Activated CD4-positive, alpha-beta T cell treated with anti-CD3 and anti-CD28 coated beads, Interleukin-2, amount 10 ng/mL, durations not matched to agents 7 days and 5 days (primary cell): Measurements from ENCODE around the gene MFSD12. TPM values are rescaled to one million over a fixed set of nuclear protein-coding genes. Genes with fewer than 3 reads are reported as not detected.
"Not testable (repeated sequence)": the region's sequence is repeated elsewhere in the genome, so short reads cannot be mapped to it uniquely, and the experiment has no call there.

ENCODE experiments used
- CTCF ChIA-PET: fragments of 350-600 bp; sonication (Branson Sonifier 250); formaldehyde crosslinking; loops from one replicate; lab custom pipeline; 2021; ENCODE audit warnings: antibody characterized with exemption; lab: Charles Lee
- POLR2A ChIA-PET: fragments of 350-600 bp; sonication (Branson Sonifier 250); formaldehyde crosslinking; loops from one replicate; lab custom pipeline; 2021; ENCODE audit warnings: antibody characterized with exemption; lab: Charles Lee
- DNase-seq: peaks from one replicate; pipeline ENCODE4 v3.0.0-alpha.2; 2020
- H3K27ac Mint-ChIP-seq: one replicate; pipeline ENCODE4 v1.8.0; 2021; ENCODE audit warnings: mild to moderate bottlenecking, moderate library complexity, mixed read lengths
- H3K27me3 Mint-ChIP-seq: one replicate; pipeline ENCODE4 v1.8.0; 2021; ENCODE audit warnings: mixed read lengths
- H3K36me3 Mint-ChIP-seq: one replicate; pipeline ENCODE4 v1.8.0; 2021; ENCODE audit warnings: low read depth, mixed read lengths
- H3K4me1 Mint-ChIP-seq: one replicate; pipeline ENCODE4 v1.8.0; 2021; ENCODE audit warnings: mixed read lengths
- H3K4me3 Mint-ChIP-seq: one replicate; pipeline ENCODE4 v1.8.0; 2021; ENCODE audit warnings: mild to moderate bottlenecking, moderate library complexity, mixed read lengths
- H3K9me3 Mint-ChIP-seq: one replicate; pipeline ENCODE4 v1.8.0; 2021; ENCODE audit warnings: mixed read lengths
- total RNA-seq, 2 experiments: library from RNA; stranded (reverse); gene quantifications; one replicate each; pipeline ENCODE4 v1.2.3, GENCODE V29; 2021

Gene MFSD12
- total RNA-seq, 2 experiments from 2014 or later, result 62.1 to 67.6 TPM

DNA sequence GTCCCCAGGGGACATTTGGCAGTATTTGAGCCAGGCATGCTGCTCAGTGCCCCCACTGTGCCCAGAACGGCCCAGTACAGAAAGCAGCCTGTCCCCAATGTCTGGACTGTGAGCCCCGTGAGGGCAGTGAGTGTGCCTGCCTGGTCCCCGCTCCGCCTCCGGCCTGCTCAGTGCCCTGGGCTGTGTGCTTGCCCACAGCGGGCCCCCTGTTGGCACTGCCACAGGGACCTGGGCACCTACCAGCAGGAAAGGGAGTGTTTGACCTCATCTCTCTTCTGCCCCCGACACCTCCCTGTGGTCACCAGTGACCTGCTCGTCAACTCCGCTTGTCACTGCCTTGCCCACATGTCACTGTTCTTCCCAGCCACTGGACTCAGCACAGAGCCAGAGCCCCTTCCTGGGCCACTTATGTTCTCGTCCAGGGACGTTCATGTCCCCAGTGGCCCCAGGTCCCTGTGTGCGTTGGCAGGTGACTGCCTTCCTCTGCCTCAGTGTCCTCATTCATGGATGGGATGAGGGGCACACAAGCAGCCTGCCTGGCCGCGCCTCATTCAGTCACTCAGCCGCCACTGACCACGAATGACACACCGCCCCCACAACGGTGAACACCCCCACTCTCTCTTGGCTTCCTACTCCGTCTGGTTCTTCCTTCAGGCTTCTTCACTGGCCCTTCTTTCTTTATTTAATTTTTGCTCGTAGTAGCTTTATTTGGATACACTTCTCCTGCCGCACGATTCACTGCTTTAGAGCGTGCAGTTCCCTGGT is 48.4 kb downstream of the MFSD12 start:
- H3K4me3 Mint-ChIP-seq, result peak overlapping the region; percentile 79
- H3K27ac Mint-ChIP-seq, result peak overlapping the region; percentile 32
- CTCF ChIA-PET, result no interaction called here
- H3K9me3 Mint-ChIP-seq, result no peaks in the 10 kb centered on the region
- POLR2A ChIA-PET, result no interaction called here
- peaks cover 46% of the 10 kb centered on the region for H3K4me1 Mint-ChIP-seq
- no peak for DNase-seq
- H3K27me3 Mint-ChIP-seq, result no peaks in the 10 kb centered on the region
- peaks cover 27% of the 10 kb centered on the region for H3K36me3 Mint-ChIP-seq

DNA sequence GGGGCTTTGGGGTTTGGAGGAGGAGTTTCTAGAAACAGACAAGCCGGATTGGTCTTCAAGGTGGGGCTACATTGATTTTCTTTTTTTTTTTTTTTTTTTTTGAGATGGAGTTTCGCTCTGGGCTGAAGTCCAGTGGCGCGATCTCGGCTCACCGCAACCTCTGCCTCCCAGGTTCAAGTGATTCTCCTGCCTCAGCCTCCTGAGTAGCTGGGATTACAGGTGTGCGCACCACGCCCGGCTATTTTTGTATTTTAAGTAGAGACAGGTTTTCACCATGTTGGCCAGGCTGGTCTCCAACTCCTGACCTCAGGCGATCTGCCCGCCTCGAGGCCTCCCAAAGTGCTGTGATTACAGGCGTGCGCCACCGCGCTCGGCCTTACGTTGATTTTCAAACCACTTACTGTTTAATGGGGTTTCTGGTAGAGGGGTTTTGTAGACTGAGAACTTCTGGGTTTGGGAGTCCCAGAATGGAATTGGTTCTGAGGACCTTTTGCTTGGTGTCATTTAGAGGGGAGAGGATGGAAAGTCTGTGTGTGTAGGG is 49.2 kb downstream of the MFSD12 start:
- DNase-seq, CTCF ChIA-PET, POLR2A ChIA-PET, H3K9me3 Mint-ChIP-seq, H3K27me3 Mint-ChIP-seq: not testable (repeated sequence)
- peaks cover 27% of the 10 kb centered on the region for H3K36me3 Mint-ChIP-seq
- H3K4me1 Mint-ChIP-seq, result peaks cover 43% of the 10 kb centered on the region
- H3K27ac Mint-ChIP-seq, result peak overlapping the region; percentile 50
- H3K4me3 Mint-ChIP-seq, result peak overlapping the region; percentile 79

DNA sequence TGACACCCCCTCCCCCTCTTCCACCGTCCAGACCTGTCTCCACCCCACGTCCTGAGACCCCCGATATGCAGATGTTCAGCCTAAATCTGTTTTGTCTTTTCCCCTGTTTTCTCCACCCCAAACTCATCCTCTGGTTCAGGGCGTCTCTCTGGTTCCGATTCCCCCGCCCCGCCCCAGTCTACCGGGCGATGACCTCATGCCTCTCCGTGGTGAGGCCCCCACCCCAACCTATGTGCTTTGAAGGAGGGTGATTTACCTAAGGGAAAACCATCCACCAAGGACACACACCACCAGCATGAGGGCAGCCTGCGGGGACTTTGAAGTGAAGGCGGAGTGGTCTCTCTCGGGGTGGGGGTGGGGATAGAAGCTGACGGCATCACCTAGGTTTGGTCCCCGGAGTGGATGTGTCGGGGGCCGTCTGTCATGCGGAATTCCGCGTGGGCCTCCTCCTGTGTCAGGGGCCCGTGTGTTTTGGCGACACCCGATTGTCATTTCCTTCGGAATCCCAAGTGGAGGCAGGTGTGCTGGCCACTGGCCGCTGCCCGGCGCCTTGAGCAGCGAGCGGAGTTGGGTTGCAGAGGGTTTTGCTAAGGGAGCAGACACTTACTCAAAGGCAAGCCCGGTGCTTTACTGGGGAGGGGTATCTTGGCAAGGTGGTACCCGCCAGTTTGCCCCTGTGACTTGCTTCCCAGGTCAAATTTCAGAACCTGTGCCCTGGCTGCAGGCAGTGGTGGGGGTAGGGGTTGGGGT is 49.8 kb downstream of the MFSD12 start:
- Mint-ChIP-seq H3K4me3 (peak overlapping the region; percentile 79), H3K4me1 (peaks cover 43% of the 10 kb centered on the region), H3K36me3 (peaks cover 27% of the 10 kb centered on the region), H3K27ac (peak overlapping the region; percentile 91), H3K9me3 (no peaks in the 10 kb centered on the region), H3K27me3 (no peaks in the 10 kb centered on the region)
- DNase-seq, result peak; percentile 31
- ChIA-PET CTCF (no interaction called here), POLR2A (no interaction called here)

DNA sequence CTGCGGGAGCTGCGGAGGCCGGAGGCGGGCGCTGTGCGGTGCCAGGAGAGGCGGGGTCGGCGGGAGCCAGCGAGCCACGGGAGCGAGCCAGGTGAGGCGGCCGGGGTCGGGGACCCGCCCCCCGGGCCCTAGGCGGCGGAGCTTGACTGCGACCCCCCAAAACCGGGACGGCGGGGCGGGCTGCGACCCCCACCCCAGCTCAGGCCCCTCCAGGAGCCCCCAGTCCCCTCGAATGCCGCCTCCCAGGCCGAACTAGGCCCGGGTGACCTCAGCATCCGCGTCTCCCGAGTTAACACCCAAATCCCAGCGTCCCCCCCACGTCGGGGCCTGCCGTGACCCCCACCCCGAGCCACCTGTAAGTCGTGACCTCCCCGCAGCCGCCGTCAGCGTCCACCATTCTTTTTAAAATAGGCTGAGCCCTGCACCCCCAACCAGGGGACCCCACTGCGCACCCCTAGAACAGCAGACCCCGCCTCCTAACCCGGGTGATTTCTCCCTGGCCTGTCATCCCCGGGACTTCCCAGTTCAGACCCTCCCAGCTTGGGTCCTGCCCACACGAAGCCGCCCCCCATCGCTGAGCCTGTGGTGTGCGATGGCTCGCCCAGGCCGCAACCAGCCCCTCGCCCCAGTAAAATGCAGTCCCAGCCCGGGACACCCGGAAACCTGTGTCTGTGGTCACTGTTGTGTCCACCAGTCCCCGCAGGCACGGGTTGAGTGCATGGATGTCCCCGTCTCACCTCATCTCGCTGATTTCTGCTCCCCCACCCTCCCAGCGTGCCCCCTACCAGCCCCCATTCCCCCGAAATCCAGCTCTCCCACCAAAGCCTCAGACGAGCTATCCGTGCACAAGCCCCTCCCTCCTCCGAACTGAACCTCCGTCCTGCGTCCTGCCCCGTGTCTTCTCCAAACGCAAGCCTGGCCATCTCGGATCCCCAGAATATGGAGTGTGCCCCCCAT is 50.7 kb downstream of the MFSD12 start:
- Mint-ChIP-seq H3K36me3 (peaks cover 27% of the 10 kb centered on the region), H3K9me3 (no peaks in the 10 kb centered on the region), H3K27ac (peak overlapping the region; percentile 91), H3K4me1 (peaks cover 43% of the 10 kb centered on the region), H3K27me3 (no peaks in the 10 kb centered on the region), H3K4me3 (peak overlapping the region; percentile 79)
- ChIA-PET POLR2A (no interaction called here), CTCF (interaction anchor here (1.1 kb wide), 1 partner anchor 12 kb away, joined by 4 read pairs; no protein-coding TSS in a partner anchor)
- peak; percentile 46 for DNase-seq

DNA sequence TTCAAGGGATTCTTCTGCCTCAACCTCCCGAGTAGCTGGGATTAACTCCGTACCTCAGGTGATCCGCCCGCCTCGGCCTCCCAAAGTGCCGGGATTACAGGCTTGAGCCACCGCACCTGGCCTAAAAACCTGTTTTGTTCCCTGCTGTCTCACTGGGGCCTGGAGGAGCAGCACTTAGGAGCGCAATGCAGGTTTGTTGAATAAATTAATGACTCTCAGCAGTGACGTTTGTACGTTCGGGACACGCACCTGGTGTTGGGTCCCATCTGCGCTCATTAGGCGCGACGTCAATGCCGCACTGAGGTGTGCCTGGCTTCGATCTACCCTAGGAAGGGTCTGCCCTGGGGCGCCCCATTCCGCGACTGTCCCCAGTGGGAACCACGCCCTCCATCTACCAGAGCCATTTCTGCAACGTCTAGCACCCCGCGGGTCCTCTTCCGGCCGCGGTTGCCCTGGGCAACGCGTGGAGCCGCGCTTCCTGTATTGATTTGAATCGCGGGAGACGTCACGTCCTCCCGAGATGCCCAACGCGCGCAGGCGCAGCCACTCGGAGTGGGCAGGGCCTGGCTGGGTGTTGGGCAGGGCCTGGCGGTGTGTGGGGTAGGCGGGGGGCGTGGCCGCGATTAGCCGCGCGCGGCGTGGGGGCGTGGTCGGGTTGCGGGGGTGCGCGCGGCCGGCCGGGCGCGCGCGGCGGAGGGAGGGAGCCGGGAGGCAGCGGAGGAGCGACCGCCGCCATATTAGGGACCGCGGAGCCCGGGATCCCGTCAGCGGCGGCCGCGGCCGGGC is 51.6 kb downstream of the MFSD12 start, which contains the start of gene FZR1:
TSS of gene FZR1 (plus strand) at position 714 of the 786 bp plus-strand sequence. CDS start 16,679 bp downstream, outside the sequence.
- H3K9me3 Mint-ChIP-seq, result no peaks in the 10 kb centered on the region
- CTCF ChIA-PET, result interaction anchor here (0.6 to 1.1 kb wide), 2 partner anchors 13 to 58 kb away, joined by 4 to 5 read pairs; no protein-coding TSS in a partner anchor
- peaks cover 47% of the 10 kb centered on the region for H3K4me1 Mint-ChIP-seq
- peaks cover 27% of the 10 kb centered on the region for H3K36me3 Mint-ChIP-seq
- H3K4me3 Mint-ChIP-seq, result peak within 1 kb of the TSS; percentile 79
- H3K27me3 Mint-ChIP-seq, result no peaks in the 10 kb centered on the region
- POLR2A ChIA-PET, result no interaction called here
- DNase-seq, result peak; percentile 99
- H3K27ac Mint-ChIP-seq, result peak within 1 kb of the TSS; percentile 93

DNA sequence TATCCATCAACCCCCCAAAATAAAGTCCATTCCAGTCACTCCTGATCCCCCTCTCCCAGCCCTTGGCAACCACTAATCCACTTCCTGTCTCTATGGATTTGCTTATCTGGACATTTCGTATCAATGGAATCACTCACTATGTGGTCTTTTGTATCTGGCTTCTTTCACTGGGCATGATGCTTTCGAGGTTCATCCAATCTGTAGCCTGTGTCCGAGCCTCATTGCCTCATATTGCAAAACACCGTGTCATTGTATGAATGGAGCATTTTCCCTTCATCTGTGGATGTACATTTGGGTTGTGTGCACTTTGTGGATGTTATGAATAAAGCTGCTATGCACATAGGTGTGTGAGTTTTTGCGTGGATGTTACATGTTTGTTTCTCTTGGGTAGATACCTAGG is 52.7 kb downstream of the MFSD12 start:
- no peaks in the 10 kb centered on the region for H3K9me3 Mint-ChIP-seq
- peaks cover 49% of the 10 kb centered on the region for H3K4me1 Mint-ChIP-seq
- H3K27me3 Mint-ChIP-seq, result no peaks in the 10 kb centered on the region
- peak overlapping the region; percentile 79 for H3K4me3 Mint-ChIP-seq
- peaks cover 23% of the 10 kb centered on the region for H3K36me3 Mint-ChIP-seq
- CTCF ChIA-PET, result interaction anchor here (0.6 to 1.0 kb wide), 2 partner anchors 16 to 57 kb away, joined by 3 to 5 read pairs; no protein-coding TSS in a partner anchor
- DNase-seq, result no peak
- POLR2A ChIA-PET, result no interaction called here
- peak overlapping the region; percentile 93 for H3K27ac Mint-ChIP-seq

DNA sequence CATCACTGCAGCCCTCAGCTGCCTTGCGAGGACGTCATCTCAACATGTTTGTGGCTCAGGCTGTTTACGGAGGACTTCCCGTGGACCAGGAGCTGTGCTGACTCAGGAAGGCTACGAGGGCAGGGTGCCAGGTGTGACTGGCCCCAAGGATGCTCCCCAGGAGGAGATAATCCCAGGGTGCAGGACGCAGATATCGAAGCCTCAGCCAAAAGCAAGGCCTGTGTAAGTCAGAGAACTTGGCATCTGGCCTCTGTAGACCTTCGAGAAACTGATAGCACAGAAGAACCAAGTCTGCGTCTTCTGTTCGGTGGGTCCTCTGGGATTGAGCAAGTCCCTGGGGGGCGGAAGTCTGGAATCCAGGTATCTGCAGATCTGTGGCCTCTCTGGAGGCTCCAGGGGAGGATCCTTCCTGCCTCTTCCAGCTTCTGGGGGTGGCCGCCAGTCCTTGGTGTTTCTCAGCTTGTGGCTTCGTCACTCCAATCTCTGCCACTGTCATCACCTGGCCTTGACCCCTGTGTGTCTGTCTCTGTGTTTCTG is 54.3 kb downstream of the MFSD12 start:
- Mint-ChIP-seq H3K27me3 (no peaks in the 10 kb centered on the region), H3K36me3 (peaks cover 14% of the 10 kb centered on the region), H3K4me3 (no peak overlapping the region), H3K4me1 (peaks cover 43% of the 10 kb centered on the region), H3K9me3 (no peaks in the 10 kb centered on the region), H3K27ac (no peak overlapping the region)
- no peak for DNase-seq
- POLR2A ChIA-PET, result no interaction called here
- CTCF ChIA-PET, result interaction anchor here (1.1 kb wide), 2 partner anchors 24 kb away, joined by 3 to 5 read pairs; no protein-coding TSS in a partner anchor

DNA sequence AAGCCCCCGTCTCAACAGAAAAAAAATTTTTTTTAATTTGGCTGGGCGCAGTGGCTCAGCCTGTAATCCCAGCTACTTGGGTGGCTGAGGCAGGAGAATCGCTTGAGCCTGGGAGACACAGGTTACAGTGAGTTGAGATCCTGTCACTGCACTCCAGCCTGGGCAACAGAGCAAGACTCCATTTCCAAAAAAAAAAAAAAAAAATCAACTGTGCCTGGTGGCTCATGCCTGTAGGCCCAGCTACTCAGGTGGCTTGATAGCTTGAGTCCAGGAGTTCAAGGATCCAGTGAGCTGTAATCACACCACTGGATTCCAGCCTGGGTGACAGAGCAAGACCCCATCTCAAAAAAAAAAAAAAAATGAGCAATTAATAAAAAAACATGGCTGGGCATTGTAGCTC is 55.6 kb downstream of the MFSD12 start:
- Mint-ChIP-seq H3K36me3 (peaks cover 13% of the 10 kb centered on the region), H3K27ac (no peak overlapping the region), H3K4me1 (peaks cover 36% of the 10 kb centered on the region), H3K9me3 (no peaks in the 10 kb centered on the region), H3K27me3 (no peaks in the 10 kb centered on the region), H3K4me3 (no peak overlapping the region)
- CTCF ChIA-PET, result interaction anchor here (0.6 to 1.2 kb wide), 7 partner anchors 8 to 394 kb away, joined by 3 to 6 read pairs (median 5); no protein-coding TSS in a partner anchor
- no peak for DNase-seq
- POLR2A ChIA-PET, result interaction anchor here (0.5 to 0.6 kb wide), 2 partner anchors 969 to 1026 kb away, joined by 3 to 10 read pairs; partner anchors contain the start of gene GADD45B

DNA sequence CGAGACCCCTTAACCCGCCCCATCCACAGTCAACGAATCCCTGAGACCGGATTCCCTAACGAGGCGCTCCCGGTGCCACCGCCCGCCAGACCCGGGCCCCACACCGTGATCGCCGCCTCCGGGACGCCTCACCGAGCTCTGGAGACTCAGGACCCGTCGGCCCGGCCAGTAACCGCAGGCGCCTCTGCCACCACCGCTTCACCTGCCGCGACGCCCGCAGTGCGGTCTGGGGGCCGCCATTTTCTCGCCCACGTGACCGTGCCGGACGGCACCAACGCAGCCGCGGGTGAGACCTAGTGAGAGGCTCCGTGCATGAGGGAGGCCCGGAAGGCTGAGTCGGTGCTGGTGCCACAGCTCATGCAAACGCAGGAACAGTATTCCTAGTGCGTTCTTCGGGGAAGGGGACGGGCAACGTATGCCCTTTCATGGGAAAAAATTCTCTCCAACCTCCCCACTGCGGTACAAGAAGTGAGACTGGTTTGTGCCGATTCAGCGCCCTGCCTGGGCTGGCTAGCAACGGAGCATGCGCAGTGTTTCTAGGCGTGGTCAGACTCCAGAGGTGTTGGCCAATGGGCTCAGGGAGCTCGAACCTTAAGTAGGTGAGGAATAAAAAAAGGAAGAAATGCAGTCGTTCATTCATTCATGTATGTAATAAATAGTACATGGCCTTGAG is 56.8 kb downstream of the MFSD12 start, which contains the start of gene DOHH:
TSS of gene DOHH (minus strand) at position 246 of the 673 bp plus-strand sequence. CDS start 3,860 bp downstream, outside the sequence.
- peaks cover 15% of the 10 kb centered on the region for H3K36me3 Mint-ChIP-seq
- H3K4me3 Mint-ChIP-seq, result peak within 1 kb of the TSS; percentile 83
- ChIA-PET CTCF (interaction anchor here (0.6 to 1.4 kb wide), 4 partner anchors 11 to 29 kb away, joined by 3 to 5 read pairs (median 3); no protein-coding TSS in a partner anchor), POLR2A (interaction anchor here (0.6 kb wide), 1 partner anchor 17 kb away, joined by 4 read pairs; no protein-coding TSS in a partner anchor)
- H3K27me3 Mint-ChIP-seq, result no peaks in the 10 kb centered on the region
- H3K4me1 Mint-ChIP-seq, result peaks cover 31% of the 10 kb centered on the region
- H3K27ac Mint-ChIP-seq, result peak within 1 kb of the TSS; percentile 98
- no peaks in the 10 kb centered on the region for H3K9me3 Mint-ChIP-seq
- DNase-seq, result peak; percentile 96

DNA sequence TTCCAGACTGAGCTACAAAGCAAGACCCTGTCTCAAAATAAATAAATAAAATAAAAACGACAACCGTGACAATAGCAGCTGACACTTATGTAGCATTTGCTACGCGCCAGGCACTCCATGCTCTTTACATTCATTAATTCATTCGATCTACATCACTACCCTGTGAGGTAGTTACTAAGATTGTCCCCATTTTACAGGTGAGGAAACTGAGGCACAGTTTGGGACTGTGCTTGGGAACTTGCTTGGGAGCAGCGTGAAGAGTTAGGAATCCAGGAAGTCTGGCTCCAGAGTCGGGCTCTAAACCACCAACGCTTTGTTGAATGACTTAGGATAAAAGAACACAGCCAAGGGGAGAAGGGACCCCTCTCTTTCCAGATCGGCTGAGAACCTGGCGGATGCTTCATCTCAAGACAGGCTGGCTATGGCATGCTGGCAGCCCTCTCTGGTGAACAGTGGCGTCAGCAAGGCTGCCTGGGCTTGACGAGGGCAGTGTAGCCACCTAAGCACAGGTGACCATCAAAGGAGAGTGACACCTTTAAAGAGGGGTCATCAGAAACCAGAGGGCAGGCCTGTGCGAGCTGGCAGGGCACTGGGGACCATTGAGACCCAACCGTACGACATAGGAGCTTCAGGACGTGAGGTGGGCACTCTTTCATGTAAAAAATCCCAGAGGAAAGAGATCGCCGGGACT is 57.5 kb downstream of the MFSD12 start:
- no peak for DNase-seq
- H3K9me3 Mint-ChIP-seq, result no peaks in the 10 kb centered on the region
- ChIA-PET POLR2A (no interaction called here), CTCF (interaction anchor here (0.9 to 1.4 kb wide), 3 partner anchors 10 to 15 kb away, joined by 3 to 5 read pairs (median 4); no protein-coding TSS in a partner anchor)
- H3K27me3 Mint-ChIP-seq, result no peaks in the 10 kb centered on the region
- peaks cover 18% of the 10 kb centered on the region for H3K36me3 Mint-ChIP-seq
- peak overlapping the region; percentile 98 for H3K27ac Mint-ChIP-seq
- H3K4me3 Mint-ChIP-seq, result peak overlapping the region; percentile 83
- peaks cover 32% of the 10 kb centered on the region for H3K4me1 Mint-ChIP-seq
